Fibroblast of villous mesenchyme (primary cell): ENCODE data around the gene ZNF785. TPM values are rescaled to one million over a fixed set of nuclear protein-coding genes. Genes with fewer than 3 reads are reported as not detected.
A peak's percentile ranks its signal among the peaks of the same experiment; 100 is the strongest.

Experiments
- DNase-seq: peaks from one replicate; pipeline ENCODE4 v3.0.0-alpha.2; 2010; ENCODE audit warnings: low read depth
- H3K4me3 ChIP-seq: 2 replicates; pipeline ENCODE4 v1.5.1; 2011; ENCODE audit warnings: low read depth, mild to moderate bottlenecking, low read length
- total RNA-seq: library from RNA; depleted of rRNA; stranded (reverse); fragments of >200 nt; gene quantifications from 2 replicates; pipeline ENCODE4 v1.2.3, GENCODE V29; 2012
- TF ChIP-seq, protein P1 (sequence below): IDR thresholded peaks from 2 replicates; pipeline ENCODE4 v1.5.1; 2012; ENCODE audit warnings: low read depth, mild to moderate bottlenecking, low read length; ENCODE audit not compliant: insufficient read depth

ZNF785 gene
- total RNA-seq, 1 donor: 13.0 TPM

DNA sequence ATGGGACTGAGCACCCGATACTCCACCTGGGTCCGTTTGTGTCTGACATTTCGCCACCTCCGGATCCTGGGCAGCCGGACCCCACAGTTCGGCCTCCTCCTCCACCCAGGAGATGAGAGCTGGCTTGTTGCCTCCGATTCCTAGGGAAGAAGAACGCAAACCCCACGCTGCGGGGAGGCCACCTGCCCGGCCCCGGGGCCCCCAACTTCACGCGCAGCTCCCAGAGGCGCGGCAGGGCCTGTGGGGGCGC, 27.9 kb downstream of the ZNF785 start:
- peak overlapping the region; percentile 80 for H3K4me3 ChIP-seq
- TF ChIP-seq, protein P1, sequence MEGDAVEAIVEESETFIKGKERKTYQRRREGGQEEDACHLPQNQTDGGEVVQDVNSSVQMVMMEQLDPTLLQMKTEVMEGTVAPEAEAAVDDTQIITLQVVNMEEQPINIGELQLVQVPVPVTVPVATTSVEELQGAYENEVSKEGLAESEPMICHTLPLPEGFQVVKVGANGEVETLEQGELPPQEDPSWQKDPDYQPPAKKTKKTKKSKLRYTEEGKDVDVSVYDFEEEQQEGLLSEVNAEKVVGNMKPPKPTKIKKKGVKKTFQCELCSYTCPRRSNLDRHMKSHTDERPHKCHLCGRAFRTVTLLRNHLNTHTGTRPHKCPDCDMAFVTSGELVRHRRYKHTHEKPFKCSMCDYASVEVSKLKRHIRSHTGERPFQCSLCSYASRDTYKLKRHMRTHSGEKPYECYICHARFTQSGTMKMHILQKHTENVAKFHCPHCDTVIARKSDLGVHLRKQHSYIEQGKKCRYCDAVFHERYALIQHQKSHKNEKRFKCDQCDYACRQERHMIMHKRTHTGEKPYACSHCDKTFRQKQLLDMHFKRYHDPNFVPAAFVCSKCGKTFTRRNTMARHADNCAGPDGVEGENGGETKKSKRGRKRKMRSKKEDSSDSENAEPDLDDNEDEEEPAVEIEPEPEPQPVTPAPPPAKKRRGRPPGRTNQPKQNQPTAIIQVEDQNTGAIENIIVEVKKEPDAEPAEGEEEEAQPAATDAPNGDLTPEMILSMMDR: no peak
- no peak for DNase-seq

GRCh38 chr16:30556125-30556473, 29.4 kb downstream of the ZNF785 start:
- H3K4me3 ChIP-seq: no peak overlapping the region
- no peak for DNase-seq
- TF ChIP-seq, protein P1: no peak

DNA sequence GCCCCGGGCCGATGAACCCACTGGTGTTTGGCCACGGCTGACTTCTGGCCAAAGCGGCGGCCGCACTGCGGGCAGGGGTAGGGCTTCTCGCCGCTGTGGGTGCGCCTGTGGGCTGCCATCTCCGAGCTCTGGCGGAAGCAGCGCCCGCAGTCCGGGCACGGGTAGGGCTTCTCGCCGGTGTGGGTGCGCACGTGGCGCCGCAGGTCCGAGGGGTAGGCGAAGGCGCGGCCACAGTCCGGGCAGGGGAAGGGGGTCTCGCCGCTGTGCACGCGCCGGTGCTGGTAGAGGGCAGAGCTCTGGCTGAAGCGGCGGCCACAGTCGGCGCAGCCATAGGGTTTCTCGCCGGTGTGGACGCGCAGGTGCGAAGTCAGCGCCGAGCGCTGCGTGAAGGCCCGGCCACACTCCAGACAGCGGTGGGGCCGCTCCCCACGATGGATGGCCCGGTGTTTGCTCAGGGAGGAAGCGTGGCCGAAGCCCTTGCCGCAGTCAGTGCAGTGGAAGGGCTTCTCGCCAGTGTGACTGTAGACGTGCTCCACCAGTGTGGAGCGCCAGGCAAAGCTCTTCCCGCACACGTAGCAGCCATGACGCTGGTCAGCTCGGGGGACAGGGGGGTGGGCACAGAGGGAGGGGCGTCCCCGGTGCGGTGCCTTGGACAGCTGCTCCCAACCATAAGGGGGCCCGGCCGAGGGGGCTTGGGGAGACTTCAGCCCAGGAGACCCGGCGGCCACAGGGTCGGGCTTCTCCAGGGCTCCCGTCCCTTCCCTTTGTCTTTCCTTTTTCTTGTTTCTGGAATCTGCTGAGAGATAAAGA, 30.0 kb downstream of the ZNF785 start:
- TF ChIP-seq, protein P1: no peak
- no peak overlapping the region for H3K4me3 ChIP-seq
- DNase-seq: no peak

DNA sequence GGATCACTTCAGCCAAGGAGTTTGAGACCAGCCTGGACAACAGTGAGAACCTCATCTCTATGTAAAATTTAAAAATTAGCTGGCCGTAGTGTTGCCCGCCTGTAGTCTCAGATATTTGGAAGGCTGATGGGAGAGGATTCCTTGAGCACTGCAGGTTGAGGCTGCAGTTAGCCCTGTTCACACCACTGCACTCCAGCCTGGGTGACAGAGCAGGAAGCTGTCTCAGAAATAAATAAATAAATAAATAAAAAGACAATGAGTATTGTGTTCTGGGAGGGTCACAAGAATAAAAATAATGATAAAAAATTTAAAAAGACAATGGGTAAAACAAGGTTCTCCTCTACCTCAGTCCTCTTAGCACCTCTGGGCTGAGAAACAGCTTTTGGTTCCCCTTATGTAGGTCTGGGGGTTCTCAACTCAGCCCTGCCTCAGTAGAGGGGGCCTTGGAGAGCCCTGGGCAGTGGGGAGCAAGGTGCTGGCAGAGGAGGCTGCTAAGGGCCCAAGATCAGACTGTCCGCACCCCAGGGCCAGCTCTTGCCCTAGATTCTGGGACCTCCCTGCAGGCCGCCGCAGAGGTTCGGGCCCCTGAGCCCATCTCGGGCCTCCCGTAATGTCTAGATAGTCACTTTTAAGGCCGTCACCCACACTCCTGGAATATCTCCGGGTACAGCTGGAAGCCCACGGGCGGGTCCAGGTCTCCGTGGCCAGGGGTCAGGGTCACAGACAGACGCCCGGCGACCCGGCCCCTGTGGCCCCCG, 30.8 kb downstream of the ZNF785 start:
- H3K4me3 ChIP-seq: no peak overlapping the region
- TF ChIP-seq, protein P1: no peak
- DNase-seq: no peak

- no peak for DNase-seq
- TF ChIP-seq, protein P1: no peak
- no peak overlapping the region for H3K4me3 ChIP-seq
These were observed 32.1 kb downstream of the ZNF785 start for GRCh38 chr16:30553393-30553899.

GRCh38 chr16:30552956-30553355, 32.5 kb downstream of the ZNF785 start:
- H3K4me3 ChIP-seq: no peak overlapping the region
- no peak for DNase-seq
- TF ChIP-seq, protein P1: no peak
